Hair follicular keratinocyte (primary cell): ENCODE results near the gene TLK2. TPM values are rescaled to one million over a fixed set of nuclear protein-coding genes. Genes with fewer than 3 reads are reported as not detected.

Experiments used
- total RNA-seq: library from RNA; depleted of rRNA; stranded (reverse); fragments of >200 nt; gene quantifications from 2 replicates; pipeline ENCODE4 v1.2.3, GENCODE V29; 2015

TLK2 gene
- 15.9 and 31.8 TPM in 2 replicates for total RNA-seq

GRCh38 chr17:62478424-62478879 lies at the start of gene TLK2:
TLK2 (plus strand) TSS chr17:62478825; CDS start chr17:62481126, 2,301 bp downstream.

GRCh38 chr17:62627219-62627903 lies 148.7 kb downstream of the TLK2 start, which contains the start of gene MRC2:
MRC2 (plus strand) TSS chr17:62627670; CDS start chr17:62627803, 133 bp downstream.

Other genes starting within 250 kb of the TLK2 start
- gene EFCAB3, start 98.3 kb upstream of the TLK2 start, total RNA-seq, result not detected in 2 replicates
- gene METTL2A, start 54.9 kb upstream of the TLK2 start, total RNA-seq, result 17.9 and 21.5 TPM in 2 replicates
- gene MRC2, start 148.8 kb downstream of the TLK2 start, total RNA-seq, result 58.5 and 157 TPM in 2 replicates